Measurements from ENCODE around the gene ZNF780B. TPM values are rescaled to one million over a fixed set of nuclear protein-coding genes. Genes with fewer than 3 reads are reported as not detected.

Gene ZNF780B
- total RNA-seq, 1 donor from 2014 or later = 14.6 TPM

DNA sequence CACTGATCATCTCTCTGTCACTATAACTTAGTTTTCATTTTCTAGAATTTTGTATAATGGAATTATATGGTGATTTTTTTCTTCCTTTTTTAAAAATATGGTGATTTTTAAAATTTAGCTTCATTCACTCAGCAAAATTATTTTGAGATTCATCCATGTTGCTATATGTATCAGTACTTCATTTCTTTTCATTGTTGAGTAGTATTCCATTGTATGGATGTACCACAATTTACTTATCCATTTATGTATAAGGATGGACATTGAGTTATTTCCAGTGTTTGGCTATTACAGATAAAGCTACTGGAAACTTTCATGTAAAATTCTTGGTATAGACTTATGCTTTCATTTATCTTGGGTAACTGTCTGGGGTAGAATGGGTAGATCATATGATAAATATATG, 46.4 kb downstream of the ZNF780B start:
- Histone ChIP-seq H3K4me1 (ENCODE audit: control insufficient read depth in 3 of 3, insufficient read depth in 3 of 3, low read length in 3 of 3) (peaks cover 0 to 3% (median 0%) of the 10 kb centered on the region in 3 donors), H3K4me3 (ENCODE audit: low read length in 3 of 3) (no peak overlapping the region), H3K27ac (ENCODE audit: low read depth, low read length) (no peak overlapping the region), H3K9ac (ENCODE audit: low read depth in 1 of 3, low read length in 3 of 3) (no peak overlapping the region), H3K9me3 (ENCODE audit: control insufficient read depth in 3 of 3, low read length in 3 of 3) (peaks cover 0 to 12% (median 11%) of the 10 kb centered on the region in 3 donors), H3K36me3 (ENCODE audit: control insufficient read depth in 3 of 3, insufficient read depth in 3 of 3, low read length in 3 of 3) (peaks cover 38 to 67% (median 58%) of the 10 kb centered on the region in 3 donors), H3K27me3 (ENCODE audit: control insufficient read depth in 3 of 3, insufficient read depth in 3 of 3, low read length in 3 of 3) (no peaks in the 10 kb centered on the region)

DNA sequence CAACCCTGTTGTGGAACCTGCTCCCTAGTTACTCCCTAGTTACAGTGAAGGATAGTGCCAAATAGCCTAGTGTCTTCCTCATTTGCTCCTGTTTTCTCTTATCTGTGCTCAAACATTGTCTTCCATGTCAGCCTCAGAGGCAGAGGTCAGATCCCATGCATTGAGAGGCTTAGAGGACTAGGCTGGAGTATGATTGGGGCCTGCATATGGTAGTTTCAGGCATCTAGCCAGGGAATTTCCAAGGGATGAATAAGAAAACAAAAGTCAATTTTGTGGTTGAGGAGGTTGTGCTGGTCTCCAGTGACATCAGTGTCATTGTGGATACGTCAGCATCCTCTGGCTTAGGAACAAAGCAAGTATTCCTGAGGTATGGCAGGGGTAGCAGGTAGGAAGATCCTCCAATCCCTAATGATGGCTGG, 49.7 kb downstream of the ZNF780B start:
- H3K4me3 ChIP-seq (ENCODE audit: low read length in 3 of 3) = no peak overlapping the region
- peaks cover 23 to 41% (median 41%) of the 10 kb centered on the region in 3 donors for H3K36me3 ChIP-seq (ENCODE audit: control insufficient read depth in 3 of 3, insufficient read depth in 3 of 3, low read length in 3 of 3)
- no peaks in the 10 kb centered on the region for H3K9me3 ChIP-seq (ENCODE audit: control insufficient read depth in 3 of 3, low read length in 3 of 3)
- no peak overlapping the region for H3K27ac ChIP-seq (ENCODE audit: low read depth, low read length)
- no peak overlapping the region for H3K9ac ChIP-seq (ENCODE audit: low read depth in 1 of 3, low read length in 3 of 3)
- no peaks in the 10 kb centered on the region for H3K27me3 ChIP-seq (ENCODE audit: control insufficient read depth in 3 of 3, insufficient read depth in 3 of 3, low read length in 3 of 3)
- H3K4me1 ChIP-seq (ENCODE audit: control insufficient read depth in 3 of 3, insufficient read depth in 3 of 3, low read length in 3 of 3) = peaks cover 0 to 3% (median 0%) of the 10 kb centered on the region in 3 donors

DNA sequence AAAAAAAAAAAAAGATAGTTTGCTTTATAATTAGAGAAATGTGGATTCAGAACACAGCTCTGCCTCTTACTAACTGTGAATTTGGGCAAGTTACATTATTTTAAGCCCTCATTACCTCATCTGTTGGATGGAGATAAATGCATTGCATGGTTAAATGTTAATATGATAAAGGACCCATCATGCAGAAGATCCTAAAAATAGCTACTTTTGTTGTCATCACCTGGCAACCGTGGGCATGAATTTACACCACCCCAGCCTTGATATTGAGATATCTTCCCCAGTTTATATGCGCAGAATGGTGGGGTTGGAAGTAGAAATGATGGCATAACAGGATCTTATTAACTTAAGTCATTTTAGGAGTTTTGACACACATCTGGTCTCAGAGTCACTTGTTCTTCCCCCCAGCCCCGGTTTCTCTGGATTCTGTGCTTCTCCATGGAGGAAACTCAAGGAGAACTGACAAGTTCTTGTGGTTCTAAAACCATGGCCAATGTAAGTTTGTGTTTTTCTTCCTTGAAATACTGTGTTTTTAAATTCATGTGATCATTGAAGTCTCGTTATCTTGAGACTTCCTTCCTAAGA, 50.2 kb downstream of the ZNF780B start:
- peaks cover 23 to 45% (median 39%) of the 10 kb centered on the region in 3 donors for H3K36me3 ChIP-seq (ENCODE audit: control insufficient read depth in 3 of 3, insufficient read depth in 3 of 3, low read length in 3 of 3)
- H3K4me1 ChIP-seq (ENCODE audit: control insufficient read depth in 3 of 3, insufficient read depth in 3 of 3, low read length in 3 of 3) = peaks cover 0 to 3% (median 0%) of the 10 kb centered on the region in 3 donors
- H3K27ac ChIP-seq (ENCODE audit: low read depth, low read length) = no peak overlapping the region
- H3K4me3 ChIP-seq (ENCODE audit: low read length in 3 of 3) = no peak overlapping the region
- H3K27me3 ChIP-seq (ENCODE audit: control insufficient read depth in 3 of 3, insufficient read depth in 3 of 3, low read length in 3 of 3) = no peaks in the 10 kb centered on the region
- H3K9ac ChIP-seq (ENCODE audit: low read depth in 1 of 3, low read length in 3 of 3) = no peak overlapping the region
- no peaks in the 10 kb centered on the region for H3K9me3 ChIP-seq (ENCODE audit: control insufficient read depth in 3 of 3, low read length in 3 of 3)

DNA sequence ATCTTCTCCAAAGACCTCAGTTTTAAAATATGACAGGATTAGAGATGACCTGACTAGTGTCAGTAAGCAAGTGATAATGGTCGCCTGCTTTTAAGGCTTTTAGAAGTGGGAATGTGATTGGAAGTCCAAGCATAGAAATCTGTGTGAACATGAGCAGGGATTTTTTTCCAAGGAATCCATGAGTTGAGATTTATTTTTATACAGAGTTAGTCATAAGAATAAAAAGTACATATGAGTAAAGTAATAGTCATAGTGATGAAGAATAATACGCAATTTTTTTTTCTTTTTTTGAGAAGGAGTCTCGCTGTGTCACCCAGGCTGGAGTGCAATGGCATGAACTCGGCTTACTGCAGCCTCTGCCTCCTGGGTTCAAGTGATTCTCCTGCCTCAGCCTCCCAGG, 57.5 kb downstream of the ZNF780B start:
- Histone ChIP-seq H3K9me3 (ENCODE audit: control insufficient read depth in 3 of 3, low read length in 3 of 3) (no peaks in the 10 kb centered on the region), H3K36me3 (ENCODE audit: control insufficient read depth in 3 of 3, insufficient read depth in 3 of 3, low read length in 3 of 3) (peaks cover 0 to 8% (median 2%) of the 10 kb centered on the region in 3 donors), H3K4me1 (ENCODE audit: control insufficient read depth in 3 of 3, insufficient read depth in 3 of 3, low read length in 3 of 3) (peaks cover 9 to 19% (median 16%) of the 10 kb centered on the region in 3 donors), H3K27ac (ENCODE audit: low read depth, low read length) (no peak overlapping the region), H3K27me3 (ENCODE audit: control insufficient read depth in 3 of 3, insufficient read depth in 3 of 3, low read length in 3 of 3) (no peaks in the 10 kb centered on the region), H3K4me3 (ENCODE audit: low read length in 3 of 3) (no peak overlapping the region), H3K9ac (ENCODE audit: low read depth in 1 of 3, low read length in 3 of 3) (no peak overlapping the region)

DNA sequence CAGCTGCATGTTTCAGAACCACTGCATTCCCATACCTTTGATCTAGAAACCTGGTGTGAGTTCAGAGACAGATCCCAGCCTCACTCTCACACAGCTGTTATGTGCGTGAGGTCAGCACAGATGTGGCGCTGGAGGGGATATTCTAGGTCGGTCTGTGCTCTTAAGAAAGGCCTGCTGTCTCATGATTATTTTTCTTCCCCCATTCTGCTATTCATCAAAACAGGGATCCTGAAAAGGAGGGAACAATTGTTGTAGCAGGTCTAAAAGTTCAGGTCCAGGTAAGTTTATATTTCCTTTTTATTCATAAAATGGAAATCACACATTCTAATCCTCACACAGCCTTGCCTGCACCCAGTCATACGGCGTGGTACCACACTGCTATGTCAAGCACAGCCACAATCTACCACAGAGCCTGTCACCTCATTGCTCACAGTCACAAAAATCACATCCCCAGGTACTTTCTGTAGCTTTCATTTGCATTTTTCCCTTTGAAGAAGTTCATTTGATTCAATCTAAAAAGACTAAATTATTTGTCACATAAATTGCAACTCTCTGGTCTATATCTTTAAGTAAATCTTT, 58.3 kb downstream of the ZNF780B start:
- Histone ChIP-seq H3K36me3 (ENCODE audit: control insufficient read depth in 3 of 3, insufficient read depth in 3 of 3, low read length in 3 of 3) (peaks cover 0 to 8% (median 2%) of the 10 kb centered on the region in 3 donors), H3K9me3 (ENCODE audit: control insufficient read depth in 3 of 3, low read length in 3 of 3) (no peaks in the 10 kb centered on the region), H3K4me1 (ENCODE audit: control insufficient read depth in 3 of 3, insufficient read depth in 3 of 3, low read length in 3 of 3) (peaks cover 9 to 19% (median 16%) of the 10 kb centered on the region in 3 donors), H3K27me3 (ENCODE audit: control insufficient read depth in 3 of 3, insufficient read depth in 3 of 3, low read length in 3 of 3) (no peaks in the 10 kb centered on the region), H3K4me3 (ENCODE audit: low read length in 3 of 3) (peak overlapping the region; percentile 81 to 97 (median 92)), H3K27ac (ENCODE audit: low read depth, low read length) (peak overlapping the region; percentile 78), H3K9ac (ENCODE audit: low read depth in 1 of 3, low read length in 3 of 3) (peak overlapping the region; percentile 91 to 98 (median 98))

DNA sequence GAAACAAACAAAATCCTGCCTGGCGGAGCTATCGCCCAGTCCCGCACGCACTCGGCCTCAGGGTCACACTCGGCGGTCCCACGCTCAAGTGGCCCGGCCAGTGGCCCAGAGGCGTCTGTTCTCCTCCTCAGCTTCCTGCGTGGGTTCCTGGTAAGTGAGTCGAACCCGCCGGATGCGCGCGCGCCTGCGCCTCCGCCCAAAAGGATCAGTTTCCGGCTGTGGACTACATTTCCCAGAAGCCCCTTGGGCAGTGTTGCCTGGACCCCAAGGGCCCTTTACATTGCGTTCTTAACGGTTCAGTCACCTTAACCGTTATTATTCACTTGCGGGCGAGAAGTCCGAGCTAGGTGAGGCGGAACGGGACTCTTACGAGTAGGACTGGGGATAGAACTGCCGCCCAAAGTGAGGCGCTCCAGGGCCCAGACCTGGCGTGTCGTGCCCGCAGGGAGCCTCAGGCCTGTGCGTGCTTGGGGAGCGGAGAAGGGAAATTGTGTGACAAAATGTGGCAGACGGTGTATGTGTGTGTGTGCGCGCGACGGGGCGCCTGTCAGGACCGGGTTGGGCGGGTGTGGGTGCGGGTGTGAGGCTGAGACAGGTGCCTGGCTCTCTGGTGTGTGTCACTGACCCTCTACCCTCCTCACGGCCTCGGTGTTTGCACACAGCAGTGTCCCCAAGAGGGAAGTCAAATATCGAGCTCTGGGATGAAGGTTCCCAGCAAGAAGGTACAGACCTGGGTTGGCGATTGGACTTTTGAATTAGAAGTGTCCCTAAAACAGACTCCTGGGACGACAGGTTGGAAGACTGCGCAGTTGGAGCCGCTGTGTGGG, 59.0 kb downstream of the ZNF780B start, which contains the start of gene ZNF546:
ZNF546 (plus strand) TSS at position 250 of the 827 bp plus-strand sequence. CDS start 1,267 bp downstream, outside the sequence.
- Histone ChIP-seq H3K4me3 (ENCODE audit: low read length in 3 of 3) (peak within 1 kb of the TSS; percentile 81 to 97 (median 92)), H3K36me3 (ENCODE audit: control insufficient read depth in 3 of 3, insufficient read depth in 3 of 3, low read length in 3 of 3) (peaks cover 0 to 8% (median 2%) of the 10 kb centered on the region in 3 donors), H3K27me3 (ENCODE audit: control insufficient read depth in 3 of 3, insufficient read depth in 3 of 3, low read length in 3 of 3) (no peaks in the 10 kb centered on the region), H3K4me1 (ENCODE audit: control insufficient read depth in 3 of 3, insufficient read depth in 3 of 3, low read length in 3 of 3) (peaks cover 9 to 19% (median 16%) of the 10 kb centered on the region in 3 donors), H3K9ac (ENCODE audit: low read depth in 1 of 3, low read length in 3 of 3) (peak within 1 kb of the TSS; percentile 91 to 98 (median 98)), H3K27ac (ENCODE audit: low read depth, low read length) (peak within 1 kb of the TSS; percentile 78), H3K9me3 (ENCODE audit: control insufficient read depth in 3 of 3, low read length in 3 of 3) (no peaks in the 10 kb centered on the region)

DNA sequence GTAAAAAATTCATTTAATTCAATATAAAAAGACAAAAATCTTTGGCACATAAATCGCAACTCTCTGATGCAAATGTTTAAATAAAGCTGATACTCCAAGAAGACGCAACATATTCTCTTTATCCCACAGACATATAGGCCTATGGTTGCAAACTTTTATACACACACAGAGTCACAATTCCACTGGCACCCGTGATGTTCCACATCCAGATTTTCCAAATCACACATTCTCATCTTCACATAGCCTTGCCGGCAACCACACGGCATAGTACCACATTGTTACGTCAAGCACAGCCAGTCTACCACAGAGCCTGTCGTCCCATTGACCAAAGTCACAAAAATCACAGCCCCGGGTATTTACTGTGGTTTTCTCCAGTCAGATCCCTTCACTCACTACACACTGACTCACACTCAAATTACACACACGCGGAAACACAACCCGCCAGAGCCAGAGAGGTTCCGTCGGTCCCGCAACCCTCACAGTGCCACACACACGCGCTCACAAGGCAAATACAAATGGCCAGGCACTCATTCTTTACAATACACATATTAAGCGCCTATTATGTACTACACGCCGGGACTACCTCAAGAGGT, 59.7 kb downstream of the ZNF780B start:
- H3K27ac ChIP-seq (ENCODE audit: low read depth, low read length) = peak overlapping the region; percentile 78
- H3K9ac ChIP-seq (ENCODE audit: low read depth in 1 of 3, low read length in 3 of 3) = peak overlapping the region; percentile 91 to 98 (median 98)
- no peaks in the 10 kb centered on the region for H3K9me3 ChIP-seq (ENCODE audit: control insufficient read depth in 3 of 3, low read length in 3 of 3)
- peaks cover 0 to 11% (median 2%) of the 10 kb centered on the region in 3 donors for H3K36me3 ChIP-seq (ENCODE audit: control insufficient read depth in 3 of 3, insufficient read depth in 3 of 3, low read length in 3 of 3)
- H3K4me3 ChIP-seq (ENCODE audit: low read length in 3 of 3) = peak overlapping the region; percentile 81 to 97 (median 92)
- H3K27me3 ChIP-seq (ENCODE audit: control insufficient read depth in 3 of 3, insufficient read depth in 3 of 3, low read length in 3 of 3) = no peaks in the 10 kb centered on the region
- peaks cover 9 to 19% (median 16%) of the 10 kb centered on the region in 3 donors for H3K4me1 ChIP-seq (ENCODE audit: control insufficient read depth in 3 of 3, insufficient read depth in 3 of 3, low read length in 3 of 3)

DNA sequence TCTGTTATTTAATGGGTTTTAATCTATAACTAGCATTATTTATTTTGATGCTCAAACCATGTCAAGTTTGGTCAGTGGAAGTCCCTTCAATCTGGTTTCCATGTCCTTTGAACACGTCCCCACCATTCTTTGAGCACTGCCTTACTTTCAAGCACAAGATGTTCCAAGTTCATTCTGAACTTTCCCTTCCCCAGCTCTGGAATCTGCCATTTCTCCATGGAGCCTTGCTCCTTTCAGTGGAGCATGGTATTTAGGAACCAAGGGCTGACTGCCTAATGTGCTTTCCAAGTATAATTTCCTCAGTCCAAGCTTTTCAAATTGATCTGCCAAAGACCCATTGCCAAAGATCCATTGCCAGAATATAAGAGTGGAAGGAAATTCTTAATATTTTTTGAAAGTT, 60.2 kb downstream of the ZNF780B start:
- Histone ChIP-seq H3K27ac (ENCODE audit: low read depth, low read length) (no peak overlapping the region), H3K9ac (ENCODE audit: low read depth in 1 of 3, low read length in 3 of 3) (no peak overlapping the region)

DNA sequence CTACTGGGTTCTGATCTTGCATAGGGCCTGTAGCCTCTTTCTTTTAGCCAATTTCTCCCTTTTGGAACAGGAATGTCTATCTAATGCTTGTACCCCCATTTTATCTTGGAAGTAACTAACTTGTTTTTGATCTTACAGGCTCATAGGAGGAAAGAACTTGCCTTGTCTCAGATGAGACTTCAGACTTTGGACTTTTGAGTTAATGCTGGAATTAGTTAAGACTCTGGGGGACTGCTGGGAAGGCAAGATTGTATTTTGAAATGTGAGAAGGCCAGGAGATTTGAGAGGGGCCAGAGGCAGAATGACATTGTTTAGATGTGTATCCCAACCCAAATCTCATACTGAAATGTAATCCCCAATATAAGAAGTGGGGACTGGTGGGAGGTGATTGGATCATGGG, 61.7 kb downstream of the ZNF780B start:
- Histone ChIP-seq H3K27ac (ENCODE audit: low read depth, low read length) (no peak overlapping the region), H3K27me3 (ENCODE audit: control insufficient read depth in 3 of 3, insufficient read depth in 3 of 3, low read length in 3 of 3) (no peaks in the 10 kb centered on the region), H3K4me1 (ENCODE audit: control insufficient read depth in 3 of 3, insufficient read depth in 3 of 3, low read length in 3 of 3) (peaks cover 9 to 19% (median 16%) of the 10 kb centered on the region in 3 donors), H3K9ac (ENCODE audit: low read depth in 1 of 3, low read length in 3 of 3) (no peak overlapping the region), H3K4me3 (ENCODE audit: low read length in 3 of 3) (no peak overlapping the region), H3K9me3 (ENCODE audit: control insufficient read depth in 3 of 3, low read length in 3 of 3) (no peaks in the 10 kb centered on the region), H3K36me3 (ENCODE audit: control insufficient read depth in 3 of 3, insufficient read depth in 3 of 3, low read length in 3 of 3) (peaks cover 0 to 4% (median 0%) of the 10 kb centered on the region in 3 donors)

More for the DNA sequence above, 60.2 kb downstream of the ZNF780B start:
- H3K9me3 ChIP-seq (ENCODE audit: control insufficient read depth in 3 of 3, low read length in 3 of 3) = no peaks in the 10 kb centered on the region
- H3K4me1 ChIP-seq (ENCODE audit: control insufficient read depth in 3 of 3, insufficient read depth in 3 of 3, low read length in 3 of 3) = peaks cover 9 to 19% (median 16%) of the 10 kb centered on the region in 3 donors
- H3K4me3 ChIP-seq (ENCODE audit: low read length in 3 of 3) = peak overlapping the region in 1 of 3 donors; percentile 34
- peaks cover 0 to 8% (median 2%) of the 10 kb centered on the region in 3 donors for H3K36me3 ChIP-seq (ENCODE audit: control insufficient read depth in 3 of 3, insufficient read depth in 3 of 3, low read length in 3 of 3)
- no peaks in the 10 kb centered on the region for H3K27me3 ChIP-seq (ENCODE audit: control insufficient read depth in 3 of 3, insufficient read depth in 3 of 3, low read length in 3 of 3)

All from skeletal muscle tissue (tissue), 4 donors.